Coronary artery (tissue), 2 donors: Measurements from ENCODE around the gene VAPA.

Source experiments
- DNase-seq: peaks from one replicate; pipeline ENCODE4 v3.0.0-alpha.2; 2017; ENCODE audit warnings: low spot score
- H3K27ac ChIP-seq, 2 donors: fragments of 200-600 bp; sonication (generic); one replicate each; pipeline ENCODE4 v1.5.1; 2016 to 2019
- H3K4me3 ChIP-seq: fragments of 200-600 bp; sonication (generic); 2 replicates; pipeline ENCODE4 v1.5.1; 2016; ENCODE audit warnings: mild to moderate bottlenecking, moderate library complexity
- TF ChIP-seq, protein P1 (sequence below): fragments of 200-600 bp; sonication (generic); IDR thresholded peaks from one replicate; pipeline ENCODE4 v1.5.1; 2019; ENCODE audit warnings: antibody characterized with exemption

Gene VAPA

DNA sequence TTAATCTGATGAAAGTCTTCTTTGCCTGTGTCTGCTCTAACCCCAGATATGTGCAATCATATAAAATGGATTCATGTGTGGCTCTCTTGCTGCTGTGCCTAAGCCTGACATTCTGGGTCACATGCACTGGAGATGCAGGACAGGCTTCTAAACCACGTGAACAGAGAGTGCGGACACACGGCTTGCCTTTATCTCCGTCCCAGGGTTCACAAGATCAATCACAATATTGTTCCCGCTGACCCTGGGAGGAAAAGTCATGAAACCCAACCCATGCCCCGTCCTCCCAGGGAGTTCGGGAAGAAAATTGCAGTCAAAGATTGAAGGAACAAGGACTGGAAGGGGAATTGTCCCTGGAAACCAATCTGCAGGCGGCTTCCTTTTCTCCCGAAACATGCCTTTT, 74.8 kb downstream of the VAPA start:
- Histone ChIP-seq H3K27ac (no peak overlapping the region), H3K4me3 (no peak overlapping the region)
- TF ChIP-seq, protein P1, sequence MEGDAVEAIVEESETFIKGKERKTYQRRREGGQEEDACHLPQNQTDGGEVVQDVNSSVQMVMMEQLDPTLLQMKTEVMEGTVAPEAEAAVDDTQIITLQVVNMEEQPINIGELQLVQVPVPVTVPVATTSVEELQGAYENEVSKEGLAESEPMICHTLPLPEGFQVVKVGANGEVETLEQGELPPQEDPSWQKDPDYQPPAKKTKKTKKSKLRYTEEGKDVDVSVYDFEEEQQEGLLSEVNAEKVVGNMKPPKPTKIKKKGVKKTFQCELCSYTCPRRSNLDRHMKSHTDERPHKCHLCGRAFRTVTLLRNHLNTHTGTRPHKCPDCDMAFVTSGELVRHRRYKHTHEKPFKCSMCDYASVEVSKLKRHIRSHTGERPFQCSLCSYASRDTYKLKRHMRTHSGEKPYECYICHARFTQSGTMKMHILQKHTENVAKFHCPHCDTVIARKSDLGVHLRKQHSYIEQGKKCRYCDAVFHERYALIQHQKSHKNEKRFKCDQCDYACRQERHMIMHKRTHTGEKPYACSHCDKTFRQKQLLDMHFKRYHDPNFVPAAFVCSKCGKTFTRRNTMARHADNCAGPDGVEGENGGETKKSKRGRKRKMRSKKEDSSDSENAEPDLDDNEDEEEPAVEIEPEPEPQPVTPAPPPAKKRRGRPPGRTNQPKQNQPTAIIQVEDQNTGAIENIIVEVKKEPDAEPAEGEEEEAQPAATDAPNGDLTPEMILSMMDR = no peak
- DNase-seq = no peak

DNA sequence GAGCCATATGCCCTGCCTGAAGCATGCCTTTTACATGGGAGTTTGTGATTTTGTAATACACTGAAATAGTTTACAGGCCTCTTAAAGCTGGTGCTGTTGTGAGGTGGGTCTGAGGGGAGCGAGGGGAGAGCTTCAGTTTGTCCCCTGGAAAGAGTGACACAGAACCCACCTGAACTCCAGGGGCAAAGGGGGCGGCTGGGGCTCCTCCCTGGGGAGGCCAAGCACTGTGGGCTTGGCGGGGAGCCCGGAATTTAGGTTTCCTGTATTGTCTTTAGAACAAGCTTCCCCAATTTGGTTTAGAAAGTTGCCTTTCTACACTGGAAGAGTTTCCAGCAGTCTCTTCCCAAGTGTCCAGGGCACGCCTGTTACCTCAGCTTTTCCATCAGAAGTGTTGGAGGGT, 75.7 kb downstream of the VAPA start:
- DNase-seq = no peak
- TF ChIP-seq, protein P1 = no peak
- Histone ChIP-seq H3K27ac (no peak overlapping the region), H3K4me3 (no peak overlapping the region)

DNA sequence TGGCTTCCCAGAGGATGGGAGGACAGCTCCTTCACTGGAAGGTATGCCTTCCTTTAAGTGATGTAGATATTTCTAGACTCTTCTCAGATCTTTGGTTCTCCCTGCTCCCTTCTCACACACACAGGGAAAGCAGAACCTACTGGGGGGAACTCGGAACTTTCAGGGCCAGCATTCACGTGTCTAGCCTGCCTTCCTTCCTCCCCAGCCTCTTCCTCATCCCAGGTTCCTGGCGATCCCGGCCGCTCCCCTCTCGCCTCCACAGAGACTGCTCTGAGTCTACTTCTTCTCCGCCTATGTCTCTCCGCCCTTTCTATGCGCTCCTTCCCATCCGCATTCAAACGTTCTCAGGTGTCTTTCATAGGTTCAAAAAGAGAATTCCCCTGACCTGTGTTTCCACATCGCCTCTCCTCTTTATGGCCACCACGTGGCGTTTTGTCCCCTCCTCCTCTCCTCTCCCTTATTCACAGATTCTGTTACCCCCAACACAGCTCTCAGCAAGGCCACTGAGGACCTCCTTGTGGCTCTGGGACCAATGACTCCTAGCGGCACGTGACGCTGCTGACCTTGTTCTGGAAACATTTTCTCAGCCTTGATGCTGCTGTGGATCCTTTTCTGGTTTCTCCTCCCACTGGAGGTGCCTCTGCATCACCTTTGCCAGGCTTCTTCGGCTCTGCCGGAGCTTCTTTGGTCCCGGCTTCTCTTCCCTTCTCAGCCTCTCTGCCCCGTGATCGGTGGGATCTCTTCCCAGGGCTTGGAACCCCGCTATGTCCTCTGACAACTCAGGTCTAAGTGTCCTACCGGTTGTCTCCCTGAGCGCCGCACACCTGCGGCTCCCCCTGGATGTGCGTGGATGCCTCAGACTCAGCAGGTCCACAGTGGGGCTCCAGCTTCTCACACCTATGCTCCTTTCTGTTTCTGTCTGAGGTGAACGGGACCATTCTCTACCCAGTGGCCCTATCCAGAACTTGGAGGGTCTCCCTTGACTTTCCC, 77.5 kb downstream of the VAPA start:
- no peak overlapping the region for H3K4me3 ChIP-seq
- DNase-seq = no peak
- H3K27ac ChIP-seq = no peak overlapping the region
- TF ChIP-seq, protein P1 = no peak

DNA sequence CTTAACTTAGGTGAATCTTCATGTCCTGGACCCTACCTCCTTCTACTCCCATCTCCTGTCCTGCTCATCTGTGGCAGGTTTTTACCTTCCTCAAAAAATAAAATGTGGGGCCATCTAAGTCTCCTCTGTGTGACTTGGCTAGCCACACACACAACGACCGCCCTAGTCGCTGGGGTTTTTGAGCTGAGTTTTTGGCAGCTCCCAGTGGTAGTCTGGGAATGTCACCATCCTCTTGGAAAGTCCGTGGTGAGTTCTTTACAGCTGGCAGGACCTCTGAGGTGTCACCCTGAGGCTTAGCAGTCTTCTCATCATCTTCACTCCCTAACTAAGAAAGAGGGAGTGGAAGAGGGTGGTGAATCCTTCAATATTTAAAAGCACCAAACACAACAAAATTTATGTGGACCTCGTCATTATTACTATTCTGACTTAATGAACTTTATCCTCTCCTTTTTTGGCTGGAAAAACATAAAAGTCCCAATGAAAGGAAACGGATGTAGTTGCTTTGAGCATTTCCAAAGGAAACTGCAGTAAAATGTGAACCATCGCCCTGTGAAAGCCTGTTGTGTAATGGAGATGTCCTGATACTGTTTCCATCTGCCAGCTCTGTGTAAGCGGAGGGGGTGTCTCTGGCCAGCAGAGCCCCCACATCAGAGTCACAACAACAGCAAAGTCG, 78.6 kb downstream of the VAPA start:
- Histone ChIP-seq H3K4me3 (no peak overlapping the region), H3K27ac (no peak overlapping the region)
- DNase-seq = no peak
- TF ChIP-seq, protein P1 = no peak

DNA sequence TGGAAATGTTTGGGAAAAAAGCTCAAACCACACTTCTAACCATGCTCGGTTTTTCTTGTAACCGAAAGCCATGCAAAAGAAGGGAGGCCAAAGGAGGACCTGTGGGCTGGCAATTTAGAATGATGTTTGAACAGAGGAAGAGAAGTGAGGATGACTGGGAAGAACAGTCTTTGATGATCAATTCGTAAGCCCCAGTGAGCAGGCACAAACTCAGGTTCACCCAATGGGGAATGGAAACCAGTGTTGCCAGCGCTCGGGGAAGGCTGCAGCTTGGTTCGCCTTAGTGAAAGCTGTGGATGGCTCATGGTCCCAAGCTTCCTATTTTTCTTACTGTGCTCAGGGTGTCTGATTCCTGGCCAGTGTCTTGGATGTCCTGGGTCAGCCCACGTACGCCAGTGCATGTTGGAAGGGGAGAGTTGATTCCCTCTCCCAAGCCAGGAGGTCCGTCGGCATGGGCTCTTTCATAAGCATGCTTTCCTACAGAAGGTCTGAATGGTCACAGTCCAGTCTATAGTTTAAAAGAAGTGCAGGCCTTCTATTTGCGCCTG, 79.2 kb downstream of the VAPA start:
- H3K27ac ChIP-seq = no peak overlapping the region
- TF ChIP-seq, protein P1 = no peak
- H3K4me3 ChIP-seq = no peak overlapping the region
- DNase-seq = no peak

DNA sequence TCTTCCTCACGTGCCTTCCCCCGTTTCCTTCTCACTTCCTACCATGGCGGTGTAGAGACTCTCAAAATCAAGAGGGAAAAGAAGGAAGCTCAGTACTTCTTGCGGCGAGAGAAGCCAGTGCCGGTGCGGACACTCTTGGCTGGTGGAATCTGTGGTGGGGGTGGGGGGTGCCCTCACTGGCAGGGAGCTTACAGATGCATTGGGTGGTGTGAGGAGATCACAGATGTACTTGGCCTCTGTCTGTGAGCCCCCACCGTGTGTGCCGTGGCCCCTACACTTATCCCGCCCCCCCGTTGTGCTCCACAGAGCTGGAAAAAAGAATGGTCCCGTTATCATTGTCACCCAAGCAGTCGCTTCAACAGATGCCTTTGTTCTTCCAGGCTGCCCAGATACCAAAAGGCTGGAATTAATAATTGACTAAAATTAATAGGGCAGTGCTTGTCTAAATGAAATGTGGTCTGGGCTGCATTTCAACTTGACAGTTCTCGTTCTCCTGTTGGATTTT, 79.8 kb downstream of the VAPA start:
- Histone ChIP-seq H3K4me3 (no peak overlapping the region), H3K27ac (no peak overlapping the region)
- TF ChIP-seq, protein P1 = no peak
- DNase-seq = no peak
